AG10803 (cell line): ENCODE measurements around the gene ZC3H7A.

ENCODE experiments used
- DNase-seq: peaks from one replicate; pipeline ENCODE4 v3.0.0; 2010; ENCODE audit warnings: low read depth
- H3K4me3 ChIP-seq: 2 replicates; pipeline ENCODE4 v1.5.1; 2011; ENCODE audit warnings: mild to moderate bottlenecking, low read length, control low read depth
- CTCF ChIP-seq: conservative IDR thresholded peaks from 2 replicates; pipeline ENCODE4 v1.5.1; 2011; ENCODE audit warnings: mild to moderate bottlenecking, low read length, control low read depth, inconsistent platforms

Gene ZC3H7A

GRCh38 chr16:11740567-11740966, 56.5 kb downstream of the ZC3H7A start:
- no peak for DNase-seq
- TF ChIP-seq CTCF = no peak
- peak overlapping the region; percentile 89 for H3K4me3 ChIP-seq

GRCh38 chr16:11738742-11739544, 58.1 kb downstream of the ZC3H7A start:
- H3K4me3 ChIP-seq = no peak overlapping the region
- no peak for TF ChIP-seq CTCF
- no peak for DNase-seq

GRCh38 chr16:11737713-11738112, 59.3 kb downstream of the ZC3H7A start:
- DNase-seq = no peak
- no peak for TF ChIP-seq CTCF
- no peak overlapping the region for H3K4me3 ChIP-seq

- TF ChIP-seq CTCF = no peak
- no peak overlapping the region for H3K4me3 ChIP-seq
- no peak for DNase-seq
These were observed 60.2 kb downstream of the ZC3H7A start for GRCh38 chr16:11736903-11737302.

- H3K4me3 ChIP-seq = no peak overlapping the region
- no peak for DNase-seq
- no peak for TF ChIP-seq CTCF
These were observed 61.3 kb downstream of the ZC3H7A start for GRCh38 chr16:11735787-11736186.

- DNase-seq = no peak
- no peak overlapping the region for H3K4me3 ChIP-seq
- TF ChIP-seq CTCF = no peak
These were observed 62.4 kb downstream of the ZC3H7A start for GRCh38 chr16:11734653-11735043.

- no peak overlapping the region for H3K4me3 ChIP-seq
- DNase-seq = no peak
- TF ChIP-seq CTCF = no peak
These were observed 62.9 kb downstream of the ZC3H7A start for GRCh38 chr16:11734025-11734652.
